Measurements from ENCODE around the gene CCR4. TPM values are rescaled to one million over a fixed set of nuclear protein-coding genes. Genes with fewer than 3 reads are reported as not detected.
A peak's percentile ranks its signal among the peaks of the same experiment; 100 is the strongest.
"Not testable (repeated sequence)": the region's sequence is repeated elsewhere in the genome, so short reads cannot be mapped to it uniquely, and the experiment has no call there.

Gene CCR4
- total and polyA plus RNA-seq, 2 of the 13 experiments (the other 11 are each of a cell fraction or from before 2014, with no cell fraction given) = 0.04 to 0.05 TPM

DNA sequence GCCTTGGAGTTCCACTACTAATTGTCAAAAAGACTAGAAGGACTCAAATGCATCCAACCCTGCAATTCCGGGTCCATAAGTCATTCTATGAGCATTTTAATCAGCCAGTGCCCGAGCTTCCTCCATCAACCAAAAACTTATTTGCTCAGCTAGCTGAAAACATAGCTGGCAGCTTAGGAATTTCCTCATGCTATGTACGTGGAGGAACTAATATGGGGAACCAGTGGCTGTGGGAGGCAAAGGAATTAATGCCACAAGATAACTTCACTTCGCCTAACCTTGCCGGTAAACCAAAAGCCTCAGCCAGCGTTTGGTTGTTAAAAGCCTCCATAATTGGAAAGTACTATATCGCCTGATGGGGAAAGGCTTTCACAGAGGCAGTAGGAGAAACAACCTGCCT is 19.8 kb downstream of the CCR4 start:
- 76% methylated on average over 7 of the region's 7 CpGs for WGBS (ENCODE audit: low lambda C conversion rate)

GRCh38 chr3:32972482-32973146 is 21.2 kb downstream of the CCR4 start:
- ATAC-seq (no peak), FAIRE-seq (no peak), DNase-seq (ENCODE audit: low spot score) (no peak)
- no peak overlapping the region for H3K4me2 ChIP-seq (ENCODE audit: low read depth, low read length)
- H2AFZ ChIP-seq (ENCODE audit: low read length) = no peak overlapping the region
- peaks cover 0 to 4% of the 10 kb centered on the region in 2 experiments; a peak in 3 of 5 replicates for H3K27me3 ChIP-seq (ENCODE audit: control insufficient read depth in 1 of 2, insufficient read depth in 2 of 2, low read length in 2 of 2)
- H3K4me1 ChIP-seq (ENCODE audit: insufficient read depth, low read length) = peaks cover 28% of the 10 kb centered on the region
- H3K9me3 ChIP-seq (ENCODE audit: low read length) = no peaks in the 10 kb centered on the region
- no peak overlapping the region for H3K9ac ChIP-seq (ENCODE audit: insufficient read depth, low read depth, low read length)
- H4K20me1 ChIP-seq (ENCODE audit: insufficient read depth, low read length) = no peaks in the 10 kb centered on the region
- no peaks in the 10 kb centered on the region for H3K36me3 ChIP-seq (replicated peaks in 1 of 2; ENCODE audit: control insufficient read depth in 1 of 2, insufficient read depth in 2 of 2, low read length in 2 of 2)
- intact Hi-C loops (cut with micrococcal nuclease; ENCODE audit: unreplicated experiment) (no loop called here), in situ Hi-C loops (cut with HindIII; ENCODE audit: extremely low pct_ligation_motif_present, low pct_unique_long_range_greater_than_20kb) (loop anchor here (25.0 kb wide), 1 partner anchor 390 kb away; no protein-coding TSS in a partner anchor)
- POLR2A ChIA-PET = no interaction called here
- TF ChIP-seq RBM39 (IDR thresholded peaks at IDR 0.05; ENCODE audit: low read depth, low read length, poor library complexity, severe bottlenecking) (no peak), ATF7 (IDR thresholded peaks at IDR 0.05) (peak; percentile 14; the same call in 1 of the 2 replicates), ATF7 (CRISPR knock-in tag; IDR thresholded peaks at IDR 0.05) (no peak)
- TF ChIP-seq, protein P1, sequence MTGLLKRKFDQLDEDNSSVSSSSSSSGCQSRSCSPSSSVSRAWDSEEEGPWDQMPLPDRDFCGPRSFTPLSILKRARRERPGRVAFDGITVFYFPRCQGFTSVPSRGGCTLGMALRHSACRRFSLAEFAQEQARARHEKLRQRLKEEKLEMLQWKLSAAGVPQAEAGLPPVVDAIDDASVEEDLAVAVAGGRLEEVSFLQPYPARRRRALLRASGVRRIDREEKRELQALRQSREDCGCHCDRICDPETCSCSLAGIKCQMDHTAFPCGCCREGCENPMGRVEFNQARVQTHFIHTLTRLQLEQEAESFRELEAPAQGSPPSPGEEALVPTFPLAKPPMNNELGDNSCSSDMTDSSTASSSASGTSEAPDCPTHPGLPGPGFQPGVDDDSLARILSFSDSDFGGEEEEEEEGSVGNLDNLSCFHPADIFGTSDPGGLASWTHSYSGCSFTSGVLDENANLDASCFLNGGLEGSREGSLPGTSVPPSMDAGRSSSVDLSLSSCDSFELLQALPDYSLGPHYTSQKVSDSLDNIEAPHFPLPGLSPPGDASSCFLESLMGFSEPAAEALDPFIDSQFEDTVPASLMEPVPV (CRISPR knock-in tag; IDR thresholded peaks at IDR 0.05) = no peak
- no peaks in the 10 kb centered on the region for H3K79me2 ChIP-seq (ENCODE audit: insufficient read depth, low read length)
- H3K27ac ChIP-seq (ENCODE audit: extremely low read length, insufficient read depth, low read length) = no peak overlapping the region
- H3K4me3 ChIP-seq (replicated peaks in 1 of 3; ENCODE audit: insufficient read depth in 1 of 3, low read depth in 2 of 3, low read length in 3 of 3) = no peak overlapping the region
- 61% methylated on average over 4 of the region's 4 CpGs for WGBS (ENCODE audit: low lambda C conversion rate)
- no TSS peak for BruUV-seq (replicated peaks)
- CTCF ChIA-PET (ENCODE audit: low intra/inter-chr PET ratio, low total read pairs) = no interaction called here

More for the DNA sequence above, 19.8 kb downstream of the CCR4 start:
- FAIRE-seq; H3K79me2 ChIP-seq (ENCODE audit: insufficient read depth, low read length); H3K9ac ChIP-seq (ENCODE audit: insufficient read depth, low read depth, low read length); BruUV-seq (replicated peaks); H3K36me3 ChIP-seq (replicated peaks in 1 of 2; ENCODE audit: control insufficient read depth in 1 of 2, insufficient read depth in 2 of 2, low read length in 2 of 2); intact Hi-C loops (cut with micrococcal nuclease; ENCODE audit: unreplicated experiment); H3K27ac ChIP-seq (ENCODE audit: extremely low read length, insufficient read depth, low read length); H3K27me3 ChIP-seq (ENCODE audit: control insufficient read depth in 1 of 2, insufficient read depth in 2 of 2, low read length in 2 of 2); H2AFZ ChIP-seq (ENCODE audit: low read length); H3K4me3 ChIP-seq (replicated peaks in 1 of 3; ENCODE audit: insufficient read depth in 1 of 3, low read depth in 2 of 3, low read length in 3 of 3); ATAC-seq; H4K20me1 ChIP-seq (ENCODE audit: insufficient read depth, low read length); POLR2A ChIA-PET; H3K9me3 ChIP-seq (ENCODE audit: low read length); H3K4me2 ChIP-seq (ENCODE audit: low read depth, low read length); CTCF ChIA-PET (ENCODE audit: low intra/inter-chr PET ratio, low total read pairs); DNase-seq (ENCODE audit: low spot score): not testable (repeated sequence)
- H3K4me1 ChIP-seq (ENCODE audit: insufficient read depth, low read length) = peaks cover 30% of the 10 kb centered on the region
- in situ Hi-C loops (cut with HindIII; ENCODE audit: extremely low pct_ligation_motif_present, low pct_unique_long_range_greater_than_20kb) = loop anchor here (25.0 kb wide), 1 partner anchor 391 kb away; no protein-coding TSS in a partner anchor

Measured in HepG2 (cell line).